Right lobe of liver (tissue), 4 donors: Measurements from ENCODE around the gene KLF13.

Experiments
- POLR2A ChIP-seq: fragments of 450-650 bp; IDR thresholded peaks from one replicate; pipeline ENCODE4 v1.6.1; 2017; ENCODE audit warnings: antibody characterized with exemption, mild to moderate bottlenecking
- TF ChIP-seq, protein P1 (sequence below), 4 donors: fragments of 200-600 bp in 3 of 4; fragments of 450-650 bp in 1 of 4; IDR thresholded peaks; one replicate each; pipeline versions ENCODE4 v1.5.1 to v1.8.0; 2016 to 2022; ENCODE audit warnings: antibody characterized with exemption in 4 of 4, mild to moderate bottlenecking in 2 of 4
- donor health status: DM: no; HTN: no; CAD: no.
- donor health status: DM: no; HTN: no; CAD: no.
- donor health status: DM: no; HTN: yes; CAD: no.

DNA sequence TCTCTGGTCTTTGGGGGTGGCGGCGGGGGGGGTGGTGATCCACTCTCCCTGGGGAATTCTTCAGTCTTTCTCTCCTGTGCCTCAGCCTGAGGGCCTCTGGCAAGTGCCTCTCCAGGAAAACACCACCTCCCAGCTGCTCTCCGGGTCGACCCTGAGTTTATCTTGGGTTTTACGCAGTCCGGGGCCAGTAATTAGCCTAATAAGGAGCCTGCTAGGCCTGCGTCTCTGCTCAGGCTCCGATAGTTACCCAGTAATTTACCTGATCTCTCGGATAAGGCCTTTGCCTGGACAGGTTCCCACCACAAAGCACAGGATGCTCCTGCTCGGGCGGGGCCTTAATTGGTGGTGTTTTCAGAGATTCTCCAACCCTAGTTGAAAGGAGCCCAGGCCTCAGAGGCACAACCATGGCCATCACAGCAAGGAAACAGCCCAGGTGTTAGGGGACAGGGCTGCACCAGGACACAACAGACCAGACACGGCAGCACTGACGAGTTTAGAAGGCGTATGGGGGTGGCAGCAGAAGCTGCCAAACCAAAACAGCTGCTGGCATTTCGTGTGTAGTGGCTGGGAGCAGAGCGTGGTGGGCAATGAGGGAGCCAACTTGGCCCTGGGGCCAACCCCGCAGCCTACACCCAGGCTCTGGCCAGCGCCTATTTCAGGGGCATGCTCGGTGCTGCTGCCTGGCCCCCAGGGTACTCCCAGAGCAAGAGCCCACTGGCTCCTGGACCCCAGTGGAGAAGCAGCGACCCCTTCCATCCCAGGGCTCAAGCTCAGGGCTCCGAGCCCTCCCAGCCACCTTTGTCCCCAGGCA is 71.4 kb downstream of the KLF13 start:
- TF ChIP-seq, protein P1, sequence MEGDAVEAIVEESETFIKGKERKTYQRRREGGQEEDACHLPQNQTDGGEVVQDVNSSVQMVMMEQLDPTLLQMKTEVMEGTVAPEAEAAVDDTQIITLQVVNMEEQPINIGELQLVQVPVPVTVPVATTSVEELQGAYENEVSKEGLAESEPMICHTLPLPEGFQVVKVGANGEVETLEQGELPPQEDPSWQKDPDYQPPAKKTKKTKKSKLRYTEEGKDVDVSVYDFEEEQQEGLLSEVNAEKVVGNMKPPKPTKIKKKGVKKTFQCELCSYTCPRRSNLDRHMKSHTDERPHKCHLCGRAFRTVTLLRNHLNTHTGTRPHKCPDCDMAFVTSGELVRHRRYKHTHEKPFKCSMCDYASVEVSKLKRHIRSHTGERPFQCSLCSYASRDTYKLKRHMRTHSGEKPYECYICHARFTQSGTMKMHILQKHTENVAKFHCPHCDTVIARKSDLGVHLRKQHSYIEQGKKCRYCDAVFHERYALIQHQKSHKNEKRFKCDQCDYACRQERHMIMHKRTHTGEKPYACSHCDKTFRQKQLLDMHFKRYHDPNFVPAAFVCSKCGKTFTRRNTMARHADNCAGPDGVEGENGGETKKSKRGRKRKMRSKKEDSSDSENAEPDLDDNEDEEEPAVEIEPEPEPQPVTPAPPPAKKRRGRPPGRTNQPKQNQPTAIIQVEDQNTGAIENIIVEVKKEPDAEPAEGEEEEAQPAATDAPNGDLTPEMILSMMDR (IDR thresholded peaks at IDR 0.05) = no peak
- no peak for TF ChIP-seq POLR2A
